Stimulated activated effector memory CD8-positive, alpha-beta T cell treated with anti-CD3 and anti-CD28 coated beads, Interleukin-12 subunit alpha, Interleukin-12 subunit beta, amount 100 ng/mL, for 72 hours (primary cell): ENCODE measurements around the gene IL1R1.
A peak's percentile ranks its signal among the peaks of the same experiment; 100 is the strongest.
"Not testable (repeated sequence)": the region's sequence is repeated elsewhere in the genome, so short reads cannot be mapped to it uniquely, and the experiment has no call there.

Experiments
- ATAC-seq: fragments of 150-1000 bp; cut with Tn5 transposase; 2 replicates; pipeline ENCODE4 v1.10.0; 2021
- DNase-seq, 2 donors: peaks; one replicate each; pipeline ENCODE4 v3.0.0; 2021 to 2022; ENCODE audit warnings: low spot score in 2 of 2
- H3K27ac Mint-ChIP-seq: one replicate; pipeline ENCODE4 v1.8.0; 2022; ENCODE audit warnings: mild to moderate bottlenecking, mixed read lengths
- H3K36me3 Mint-ChIP-seq: one replicate; pipeline ENCODE4 v1.8.0; 2022; ENCODE audit warnings: mild to moderate bottlenecking, mixed read lengths
- H3K4me1 Mint-ChIP-seq: one replicate; pipeline ENCODE4 v1.8.0; 2022; ENCODE audit warnings: mixed read lengths
- H3K4me3 Mint-ChIP-seq: one replicate; pipeline ENCODE4 v1.8.0; 2022; ENCODE audit warnings: mild to moderate bottlenecking, mixed read lengths
- H3K9me3 Mint-ChIP-seq: one replicate; pipeline ENCODE4 v1.8.0; 2022; ENCODE audit warnings: mixed read lengths

Gene IL1R1

GRCh38 chr2:102120701-102121159 is 21.8 kb upstream of the IL1R1 start:
- no peak for ATAC-seq
- H3K9me3 Mint-ChIP-seq, result peaks cover under 1% of the 10 kb centered on the region
- H3K27ac Mint-ChIP-seq, result no peak overlapping the region
- peaks cover 16% of the 10 kb centered on the region for H3K4me1 Mint-ChIP-seq
- no peak for DNase-seq
- H3K4me3 Mint-ChIP-seq, result no peak overlapping the region
- H3K36me3 Mint-ChIP-seq, result no peaks in the 10 kb centered on the region

GRCh38 chr2:102122115-102122514 is 20.4 kb upstream of the IL1R1 start:
- Mint-ChIP-seq H3K36me3 (no peaks in the 10 kb centered on the region), H3K4me3 (no peak overlapping the region), H3K4me1 (peaks cover 6% of the 10 kb centered on the region), H3K27ac (no peak overlapping the region), H3K9me3 (no peaks in the 10 kb centered on the region)
- no peak for ATAC-seq
- DNase-seq, result no peak

GRCh38 chr2:102122909-102123308 is 19.6 kb upstream of the IL1R1 start:
- no peak for DNase-seq
- ATAC-seq, result no peak
- H3K9me3 Mint-ChIP-seq, result no peaks in the 10 kb centered on the region
- H3K4me1 Mint-ChIP-seq, result peaks cover 11% of the 10 kb centered on the region
- H3K4me3 Mint-ChIP-seq, result no peak overlapping the region
- no peak overlapping the region for H3K27ac Mint-ChIP-seq
- H3K36me3 Mint-ChIP-seq, result no peaks in the 10 kb centered on the region

GRCh38 chr2:102124421-102124820 is 18.1 kb upstream of the IL1R1 start:
- peaks cover 13% of the 10 kb centered on the region for H3K4me1 Mint-ChIP-seq
- ATAC-seq, H3K27ac Mint-ChIP-seq, H3K4me3 Mint-ChIP-seq, H3K36me3 Mint-ChIP-seq, H3K9me3 Mint-ChIP-seq, DNase-seq: not testable (repeated sequence)

GRCh38 chr2:102126169-102126568 is 16.4 kb upstream of the IL1R1 start:
- H3K27ac Mint-ChIP-seq, result no peak overlapping the region

GRCh38 chr2:102126660-102127059 is 15.9 kb upstream of the IL1R1 start:
- H3K9me3 Mint-ChIP-seq, result peaks cover 6% of the 10 kb centered on the region
- no peak overlapping the region for H3K27ac Mint-ChIP-seq
- ATAC-seq (no peak), DNase-seq (no peak)
- peaks cover 8% of the 10 kb centered on the region for H3K4me1 Mint-ChIP-seq
- H3K4me3 Mint-ChIP-seq, result no peak overlapping the region
- no peaks in the 10 kb centered on the region for H3K36me3 Mint-ChIP-seq

More at GRCh38 chr2:102126169-102126568, 16.4 kb upstream of the IL1R1 start:
- Mint-ChIP-seq H3K36me3 (no peaks in the 10 kb centered on the region), H3K4me3 (no peak overlapping the region), H3K9me3 (peaks cover 2% of the 10 kb centered on the region), H3K4me1 (peaks cover 11% of the 10 kb centered on the region)
- ATAC-seq (no peak), DNase-seq (no peak)

- Mint-ChIP-seq H3K9me3 (peaks cover 8% of the 10 kb centered on the region), H3K27ac (no peak overlapping the region), H3K4me1 (peaks cover 8% of the 10 kb centered on the region), H3K4me3 (no peak overlapping the region), H3K36me3 (no peaks in the 10 kb centered on the region)
- DNase-seq (no peak), ATAC-seq (no peak)
These were observed 13.5 kb upstream of the IL1R1 start for GRCh38 chr2:102129082-102129481.

GRCh38 chr2:102129951-102130646 is 12.4 kb upstream of the IL1R1 start:
- no peak overlapping the region for H3K27ac Mint-ChIP-seq
- DNase-seq (no peak), ATAC-seq (no peak)
- H3K4me1 Mint-ChIP-seq, result peaks cover 8% of the 10 kb centered on the region
- no peaks in the 10 kb centered on the region for H3K36me3 Mint-ChIP-seq
- no peak overlapping the region for H3K4me3 Mint-ChIP-seq
- peaks cover 8% of the 10 kb centered on the region for H3K9me3 Mint-ChIP-seq

- H3K4me1 Mint-ChIP-seq, result peaks cover 8% of the 10 kb centered on the region
- no peak for ATAC-seq
- DNase-seq, result no peak
- no peaks in the 10 kb centered on the region for H3K36me3 Mint-ChIP-seq
- no peak overlapping the region for H3K27ac Mint-ChIP-seq
- H3K4me3 Mint-ChIP-seq, result no peak overlapping the region
- peaks cover 8% of the 10 kb centered on the region for H3K9me3 Mint-ChIP-seq
These were observed 11.9 kb upstream of the IL1R1 start for GRCh38 chr2:102130647-102130991.

GRCh38 chr2:102131564-102131963 is 11.0 kb upstream of the IL1R1 start:
- no peaks in the 10 kb centered on the region for H3K36me3 Mint-ChIP-seq
- peaks cover 8% of the 10 kb centered on the region for H3K9me3 Mint-ChIP-seq
- peaks cover 11% of the 10 kb centered on the region for H3K4me1 Mint-ChIP-seq
- DNase-seq (no peak), ATAC-seq (no peak)
- no peak overlapping the region for H3K27ac Mint-ChIP-seq
- H3K4me3 Mint-ChIP-seq, result no peak overlapping the region

- peak; percentile 97 for ATAC-seq
- Mint-ChIP-seq H3K4me1 (peaks cover 42% of the 10 kb centered on the region), H3K27ac (peak overlapping the region; percentile 80), H3K36me3 (peaks cover 6% of the 10 kb centered on the region), H3K4me3 (peak overlapping the region; percentile 21), H3K9me3 (peaks cover 2% of the 10 kb centered on the region)
- DNase-seq, result peak in 1 of 2 donors; percentile 65
These were observed 5.4 kb upstream of the IL1R1 start for GRCh38 chr2:102137138-102137537.

- Mint-ChIP-seq H3K4me3 (no peak overlapping the region), H3K9me3 (no peaks in the 10 kb centered on the region), H3K36me3 (peaks cover 6% of the 10 kb centered on the region), H3K4me1 (peaks cover 47% of the 10 kb centered on the region), H3K27ac (peak overlapping the region; percentile 1)
- DNase-seq (no peak), ATAC-seq (peak; percentile 44)
These were observed 4.2 kb upstream of the IL1R1 start for GRCh38 chr2:102138331-102138730.

GRCh38 chr2:102139851-102140250 is 2.7 kb upstream of the IL1R1 start:
- DNase-seq, result no peak
- peaks cover 47% of the 10 kb centered on the region for H3K4me1 Mint-ChIP-seq
- peaks cover 6% of the 10 kb centered on the region for H3K36me3 Mint-ChIP-seq
- H3K27ac Mint-ChIP-seq, result no peak overlapping the region
- peaks cover 2% of the 10 kb centered on the region for H3K9me3 Mint-ChIP-seq
- H3K4me3 Mint-ChIP-seq, result no peak overlapping the region
- ATAC-seq, result no peak

- Mint-ChIP-seq H3K9me3 (peaks cover 7% of the 10 kb centered on the region), H3K4me3 (no peak overlapping the region), H3K4me1 (peaks cover 47% of the 10 kb centered on the region), H3K27ac (no peak overlapping the region), H3K36me3 (peaks cover 6% of the 10 kb centered on the region)
- no peak for ATAC-seq
- peak in 1 of 2 donors; percentile 42 for DNase-seq
These were observed 2.2 kb upstream of the IL1R1 start for GRCh38 chr2:102140377-102140776.

- H3K27ac Mint-ChIP-seq, result no peak overlapping the region
- H3K36me3 Mint-ChIP-seq, result peaks cover 6% of the 10 kb centered on the region
- no peak for ATAC-seq
- peaks cover 11% of the 10 kb centered on the region for H3K9me3 Mint-ChIP-seq
- H3K4me3 Mint-ChIP-seq, result peak overlapping the region; percentile 56
- peaks cover 47% of the 10 kb centered on the region for H3K4me1 Mint-ChIP-seq
- DNase-seq, result peak in 1 of 2 donors; percentile 47
These were observed 1.3 kb upstream of the IL1R1 start for GRCh38 chr2:102141011-102141943.
